Ovary (tissue), 9 donors: ENCODE results near the gene MLEC. TPM values are rescaled to one million over a fixed set of nuclear protein-coding genes. Genes with fewer than 3 reads are reported as not detected.
A peak's percentile ranks its signal among the peaks of the same experiment; 100 is the strongest.

Experiments
- DNase-seq, 5 donors: peaks; one replicate each; pipeline ENCODE4 v3.0.0-alpha.2; 2019 to 2020
- H3K27ac ChIP-seq, 2 donors: fragments of 200-600 bp; one replicate each; pipeline versions ENCODE4 v1.5.1 to v1.8.0; 2019 to 2022
- H3K27me3 ChIP-seq: fragments of 200-600 bp; one replicate; pipeline ENCODE4 v1.8.0; 2022
- H3K36me3 ChIP-seq: fragments of 200-600 bp; sonication (generic); one replicate; pipeline ENCODE4 v1.5.1; 2019
- H3K4me1 ChIP-seq: one replicate; pipeline ENCODE4 v1.8.1; 2013; ENCODE audit warnings: mild to moderate bottlenecking, moderate library complexity; ENCODE audit not compliant: insufficient read depth
- H3K4me3 ChIP-seq: fragments of 200-600 bp; sonication (generic); one replicate; pipeline ENCODE4 v1.5.1; 2017
- H3K9me3 ChIP-seq, 2 donors: fragments of 200-600 bp in 1 of 2; sonication (generic) in 1 of 2; one replicate each; pipeline versions ENCODE4 v1.5.1 to v1.8.1; 2013 to 2019; ENCODE audit warnings: mild to moderate bottlenecking in 1 of 2, moderate library complexity in 1 of 2
- CTCF ChIP-seq, 3 donors: fragments of 450-650 bp in 2 of 3; fragments of 200-600 bp in 1 of 3; IDR thresholded peaks; one replicate each; pipeline versions ENCODE4 v1.5.1 to v1.8.0; 2016 to 2022; ENCODE audit warnings: antibody characterized with exemption in 3 of 3, mild to moderate bottlenecking in 1 of 3
- EP300 ChIP-seq: sonication (generic); formaldehyde crosslinking; IDR thresholded peaks from one replicate; pipeline ENCODE4 v1.6.1; 2017; ENCODE audit warnings: antibody characterized with exemption
- POLR2A ChIP-seq: fragments of 450-650 bp; IDR thresholded peaks from one replicate; pipeline ENCODE4 v1.6.1; 2017; ENCODE audit warnings: antibody characterized with exemption, mild to moderate bottlenecking, moderate library complexity
- WGBS, 3 donors: extraction: QIAGEN DNeasy Blood & Tissue Kit in 1 of 3; methylation state at CpG; one replicate each; pipeline versions ENCODE4 v1.1.5 to v1.1.7; 2013 to 2017; 5-methylcytosine and 5-hydroxymethylcytosine counted together
- intact Hi-C, 4 donors: fragments of 100-400 bp; cut with DNase I; formaldehyde crosslinking; loops; one replicate each; pipeline versions ENCODE4 v1.11.0 to v1.15.1; 2022 to 2023
- polyA plus RNA-seq, 2 donors: library from polyadenylated mRNA; stranded (reverse); fragments of 200-250 nt in 1 of 2; fragments of 350-450 nt in 1 of 2; fragmentation: Illumina TruSeq in 1 of 2; extraction: RNeasy Lipid Tissue Mini Kit (QIAGEN cat#74804) in 1 of 2; gene quantifications; one replicate each; pipeline ENCODE4 v1.2.3, GENCODE V29; 2013 to 2014
- total RNA-seq, 7 donors: library from RNA; depleted of rRNA in 2 of 7; stranded (reverse); fragments of >200 nt in 2 of 7; fragmentation: NEBNext Ultra II Directional in 3 of 7; extraction: Animal tissue kit (Norgen Biotek cat#: 25700) in 3 of 7; gene quantifications; one replicate each; pipeline versions ENCODE4 v1.1.0 to v1.2.4, GENCODE V29; 2016 to 2023
- donor health status: DM: no; HTN: no; CAD: no; lungs with moderate emphysema.
- donor health status: DM: no; HTN: no; CAD: no.
- donor health status: Bipolar disorder and iron deficiency.
- donor health status: DM: yes; HTN: yes; CAD: no.
- donor health status: DM: no; HTN: no; CAD: no.
- donor health status: DM: yes; HTN: yes; CAD: no.

MLEC gene
- total and polyA plus RNA-seq, 9 donors: 29.2 to 169 (median 101) TPM

- Histone ChIP-seq H3K4me1 (peaks cover 4% of the 10 kb centered on the region), H3K4me3 (peak within 1 kb of the TSS; percentile 64), H3K36me3 (no peaks in the 10 kb centered on the region), H3K9me3 (no peaks in the 10 kb centered on the region), H3K27ac (peak within 1 kb of the TSS; percentile 56 to 76), H3K27me3 (no peaks in the 10 kb centered on the region)
- WGBS, 3 donors: 0 to 1% (median 1%) methylated on average over 32 to 70 of the region's 76 CpGs
- intact Hi-C loops: loop anchor here (5.0 to 10.0 kb wide), 3 partner anchors 63 to 125 kb away; partner anchors contain the start of genes POP5 (in 3 of the 4) and CABP1 (in 1 of the 4)
- TF ChIP-seq CTCF (IDR thresholded peaks at IDR 0.05) (peak in 1 of 3 donors; percentile 6), EP300 (no peak), POLR2A (peak; percentile 53)
- DNase-seq: peak; percentile 64 to 83 (median 80)
These were observed 23.3 kb downstream of the MLEC start, which contains the start of gene UNC119B for GRCh38 chr12:120710031-120710804. UNC119B (plus strand) TSS chr12:120710458; CDS start chr12:120710475, 17 bp downstream.

GRCh38 chr12:120710805-120711296, 23.9 kb downstream of the MLEC start:
- no peaks in the 10 kb centered on the region for H3K36me3 ChIP-seq
- peak in 4 of 5 donors; percentile 25 to 44 (median 40) for DNase-seq
- TF ChIP-seq EP300: no peak
- TF ChIP-seq POLR2A: no peak
- TF ChIP-seq CTCF (IDR thresholded peaks at IDR 0.05): no peak
- H3K9me3 ChIP-seq: no peaks in the 10 kb centered on the region
- H3K27ac ChIP-seq: peak overlapping the region; percentile 56 to 76
- no peaks in the 10 kb centered on the region for H3K27me3 ChIP-seq
- peaks cover 4% of the 10 kb centered on the region for H3K4me1 ChIP-seq
- intact Hi-C loops: loop anchor here (5.0 to 10.0 kb wide), 3 partner anchors 64 to 126 kb away; partner anchors contain the start of genes POP5 (in 3 of the 4) and CABP1 (in 1 of the 4)
- 0 to 3% (median 0%) methylated on average over 11 to 31 of the region's 31 CpGs for WGBS, 3 donors
- H3K4me3 ChIP-seq: peak overlapping the region; percentile 64

DNA sequence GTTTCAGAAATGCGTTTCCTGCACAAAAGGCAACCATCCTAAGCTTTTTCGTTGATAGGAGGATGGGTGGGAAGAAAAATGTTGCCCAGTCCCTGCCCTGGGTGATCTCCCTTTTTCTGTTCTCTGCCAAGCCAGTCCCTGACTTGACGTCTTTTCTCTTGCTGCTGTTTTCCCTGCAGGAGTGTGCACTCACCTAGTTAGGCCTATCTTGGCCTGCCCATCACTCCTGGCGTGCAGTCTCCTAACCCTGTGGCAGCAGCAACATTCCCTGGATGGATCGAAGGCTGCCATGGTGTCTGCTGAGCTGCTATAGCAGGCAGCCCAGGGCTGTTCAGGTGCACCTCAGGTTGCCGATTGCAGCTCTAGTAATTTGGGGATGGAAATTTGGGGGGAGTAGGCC, 24.5 kb downstream of the MLEC start:
- Histone ChIP-seq H3K27me3 (no peaks in the 10 kb centered on the region), H3K27ac (no peak overlapping the region), H3K9me3 (no peaks in the 10 kb centered on the region), H3K4me3 (peak overlapping the region; percentile 64), H3K36me3 (no peaks in the 10 kb centered on the region), H3K4me1 (peaks cover 4% of the 10 kb centered on the region)
- TF ChIP-seq CTCF (IDR thresholded peaks at IDR 0.05): no peak
- no peak for TF ChIP-seq EP300
- TF ChIP-seq POLR2A: no peak
- 25 to 29% (median 26%) methylated on average over 6 of the region's 6 CpGs for WGBS, 3 donors
- no peak for DNase-seq
- intact Hi-C loops: loop anchor here (5.0 to 10.0 kb wide), 3 partner anchors 64 to 127 kb away; partner anchors contain the start of genes POP5 (in 3 of the 4) and CABP1 (in 1 of the 4)

- no peak for DNase-seq
- peaks cover 4% of the 10 kb centered on the region for H3K4me1 ChIP-seq
- no peaks in the 10 kb centered on the region for H3K36me3 ChIP-seq
- no peak overlapping the region for H3K27ac ChIP-seq
- H3K9me3 ChIP-seq: no peaks in the 10 kb centered on the region
- WGBS, 3 donors: 45 to 56% (median 47%) methylated on average over 6 of the region's 6 CpGs
- no peaks in the 10 kb centered on the region for H3K27me3 ChIP-seq
- no peak for TF ChIP-seq POLR2A
- no peak for TF ChIP-seq CTCF (IDR thresholded peaks at IDR 0.05)
- intact Hi-C loops: loop anchor here (5.0 to 10.0 kb wide), 3 partner anchors 65 to 128 kb away; partner anchors contain the start of genes POP5 (in 3 of the 4) and CABP1 (in 1 of the 4)
- no peak overlapping the region for H3K4me3 ChIP-seq
These were observed 25.7 kb downstream of the MLEC start for GRCh38 chr12:120712610-120713009.
